Liver (tissue), 9 donors: ENCODE data around the gene E2F2. TPM values are rescaled to one million over a fixed set of nuclear protein-coding genes. Genes with fewer than 3 reads are reported as not detected.

Experiments
- DNase-seq: peaks from one replicate; pipeline ENCODE4 v3.0.0-alpha.2; 2017; ENCODE audit warnings: low spot score
- H3K27ac ChIP-seq, 2 donors: one replicate each; pipeline ENCODE4 v1.7.0; 2013; ENCODE audit warnings: inconsistent platforms in 2 of 2, low read length in 2 of 2, control low read depth in 1 of 2, low read depth in 1 of 2, mild to moderate bottlenecking in 1 of 2
- H3K27me3 ChIP-seq, 4 donors: one replicate each; pipeline versions ENCODE4 v1.6.1 to v1.7.0; 2013; ENCODE audit warnings: low read length in 3 of 4, inconsistent platforms in 1 of 4, mild to moderate bottlenecking in 1 of 4, moderate library complexity in 1 of 4; ENCODE audit not compliant: control insufficient read depth in 4 of 4, insufficient read depth in 4 of 4
- H3K36me3 ChIP-seq, 4 donors: one replicate each; pipeline versions ENCODE4 v1.6.1 to v1.7.0; 2013; ENCODE audit warnings: low read length in 3 of 4, mild to moderate bottlenecking in 3 of 4, low read depth in 1 of 4, moderate library complexity in 1 of 4; ENCODE audit not compliant: control insufficient read depth in 4 of 4, insufficient read depth in 3 of 4
- H3K4me1 ChIP-seq, 4 donors: one replicate each; pipeline versions ENCODE4 v1.6.1 to v1.7.0; 2013; ENCODE audit warnings: low read length in 3 of 4, mild to moderate bottlenecking in 3 of 4, moderate library complexity in 1 of 4; ENCODE audit not compliant: control insufficient read depth in 4 of 4, insufficient read depth in 4 of 4
- H3K4me3 ChIP-seq, 3 donors: one replicate each; pipeline versions ENCODE4 v1.6.1 to v1.7.0; 2013; ENCODE audit warnings: low read length in 3 of 3, control low read depth in 1 of 3, low read depth in 1 of 3, mild to moderate bottlenecking in 1 of 3
- H3K9ac ChIP-seq, 2 donors: one replicate each; pipeline ENCODE4 v1.7.0; 2013; ENCODE audit warnings: low read length in 2 of 2, mild to moderate bottlenecking in 2 of 2, moderate library complexity in 2 of 2, control low read depth in 1 of 2, low read depth in 1 of 2
- H3K9me3 ChIP-seq, 4 donors: one replicate each; pipeline versions ENCODE4 v1.6.1 to v1.7.0; 2013; ENCODE audit warnings: low read length in 3 of 4; ENCODE audit not compliant: control insufficient read depth in 4 of 4
- FOXA1 ChIP-seq: IDR thresholded peaks from 2 replicates; pipeline ENCODE4 v1.6.1; 2016; ENCODE audit warnings: antibody characterized with exemption
- FOXA2 ChIP-seq: IDR thresholded peaks from 2 replicates; pipeline ENCODE4 v1.6.1; 2016; ENCODE audit warnings: antibody characterized with exemption
- GABPA ChIP-seq, 2 donors: IDR thresholded peaks in 1 of 2; conservative IDR thresholded peaks in 1 of 2; 2 replicates each; pipeline ENCODE4 v1.6.1; 2016; ENCODE audit warnings: antibody characterized with exemption in 2 of 2, mild to moderate bottlenecking in 1 of 2, moderate library complexity in 1 of 2
- HNF4A ChIP-seq, 2 donors: conservative IDR thresholded peaks; 2 replicates each; pipeline ENCODE4 v1.6.1; 2016; ENCODE audit warnings: antibody characterized with exemption in 2 of 2, mild to moderate bottlenecking in 2 of 2
- HNF4G ChIP-seq: IDR thresholded peaks from 2 replicates; pipeline ENCODE4 v1.6.1; 2016; ENCODE audit warnings: antibody characterized with exemption
- JUND ChIP-seq, 2 donors: IDR thresholded peaks; 2 replicates each; pipeline ENCODE4 v1.6.1; 2016; ENCODE audit warnings: antibody characterized with exemption in 2 of 2
- NR2F2 ChIP-seq: IDR thresholded peaks from 2 replicates; pipeline ENCODE4 v1.6.1; 2016; ENCODE audit warnings: antibody characterized with exemption
- RAD21 ChIP-seq, 2 donors: IDR thresholded peaks; 2 replicates each; pipeline ENCODE4 v1.6.1; 2016; ENCODE audit warnings: antibody characterized with exemption in 2 of 2, mild to moderate bottlenecking in 2 of 2
- RXRA ChIP-seq, 2 donors: IDR thresholded peaks; 2 replicates each; pipeline ENCODE4 v1.6.1; 2017 to 2018; ENCODE audit warnings: antibody characterized with exemption in 2 of 2, mild to moderate bottlenecking in 1 of 2
- SP1 ChIP-seq: IDR thresholded peaks from 2 replicates; pipeline ENCODE4 v1.6.1; 2018; ENCODE audit warnings: antibody characterized with exemption, mild to moderate bottlenecking
- TAF1 ChIP-seq: conservative IDR thresholded peaks from 2 replicates; pipeline ENCODE4 v1.6.1; 2016; ENCODE audit warnings: antibody characterized with exemption, mild to moderate bottlenecking
- YY1 ChIP-seq: IDR thresholded peaks from 2 replicates; pipeline ENCODE4 v1.6.1; 2016; ENCODE audit warnings: antibody characterized with exemption, mild to moderate bottlenecking
- WGBS: extraction: QIAGEN DNeasy Blood & Tissue Kit; methylation state at CpG from one replicate; pipeline ENCODE4 v1.1.7; 2013; 5-methylcytosine and 5-hydroxymethylcytosine counted together
- polyA plus RNA-seq, 2 donors: library from polyadenylated mRNA; stranded (reverse) in 1 of 2; unstranded in 1 of 2; fragments of 200-250 nt in 1 of 2; fragments of >200 nt in 1 of 2; fragmentation: Nextera tagmentation in 1 of 2; extraction: Ambion mirVana in 1 of 2; gene quantifications; one replicate each; pipeline versions ENCODE4 v1.2.1 to v1.2.3, GENCODE V29; 2013 to 2015
- total RNA-seq, 2 donors: library from RNA; depleted of rRNA; stranded (reverse); fragments of >200 nt; gene quantifications; one replicate each; pipeline ENCODE4 v1.2.3, GENCODE V29; 2014
- TF ChIP-seq, protein P1 (sequence below): IDR thresholded peaks from 2 replicates; pipeline ENCODE4 v1.6.1; 2016; ENCODE audit warnings: antibody characterized with exemption, mild to moderate bottlenecking
- TF ChIP-seq, protein P2 (sequence below): IDR thresholded peaks from 2 replicates; pipeline ENCODE4 v1.6.1; 2016; ENCODE audit warnings: antibody characterized with exemption
- TF ChIP-seq, protein P3 (sequence below): IDR thresholded peaks from 2 replicates; pipeline ENCODE4 v1.6.1; 2016; ENCODE audit warnings: antibody characterized with exemption
- TF ChIP-seq, protein P4 (sequence below): fragments of 150-350 bp; IDR thresholded peaks from 2 replicates; pipeline ENCODE4 v1.5.1; 2017; ENCODE audit warnings: improper control_type of control experiment, low read depth, low read length; ENCODE audit not compliant: missing input control
- donor health status: healthy.
- donor health status: healthy.
- donor health status: healthy.
- donor health status: healthy.
- donor health status: healthy.

The E2F2 gene
- total and polyA plus RNA-seq, 4 donors, result 0.08 to 79.9 (median 0.44) TPM

DNA sequence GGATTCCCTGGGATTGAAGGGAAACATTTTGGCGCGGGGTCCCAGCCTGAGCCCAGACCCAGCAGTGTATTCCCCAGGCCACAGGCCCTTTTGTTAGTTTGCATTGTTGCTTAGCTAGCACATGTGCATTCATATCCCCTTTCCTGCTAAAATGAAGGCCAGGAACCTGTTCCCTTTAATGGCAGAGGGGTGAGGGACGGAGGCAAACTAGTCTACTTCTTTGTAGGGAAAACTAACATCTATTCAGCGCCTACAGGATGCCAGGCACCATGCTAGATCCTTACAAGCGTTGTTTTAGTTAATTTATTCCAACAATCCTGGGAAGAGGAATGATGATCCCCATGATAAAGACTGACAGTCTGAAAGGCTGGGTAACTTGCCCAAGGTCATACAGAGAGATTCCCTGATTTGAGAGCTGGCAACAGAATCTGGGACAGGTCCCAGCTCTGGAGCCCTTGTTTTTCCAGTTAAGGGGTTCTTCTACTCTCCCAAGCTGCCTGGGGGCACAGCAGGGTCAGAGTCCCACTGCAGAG, 595 bp upstream of the E2F2 start:
- Histone ChIP-seq H3K27ac (no peak overlapping the region), H3K4me3 (peak overlapping the region in 1 of 3 donors; percentile 27), H3K4me1 (peaks cover 12 to 18% (median 14%) of the 10 kb centered on the region in 4 donors), H3K27me3 (no peaks in the 10 kb centered on the region), H3K9ac (no peak overlapping the region), H3K36me3 (no peaks in the 10 kb centered on the region), H3K9me3 (no peaks in the 10 kb centered on the region)
- TF ChIP-seq, protein P1, sequence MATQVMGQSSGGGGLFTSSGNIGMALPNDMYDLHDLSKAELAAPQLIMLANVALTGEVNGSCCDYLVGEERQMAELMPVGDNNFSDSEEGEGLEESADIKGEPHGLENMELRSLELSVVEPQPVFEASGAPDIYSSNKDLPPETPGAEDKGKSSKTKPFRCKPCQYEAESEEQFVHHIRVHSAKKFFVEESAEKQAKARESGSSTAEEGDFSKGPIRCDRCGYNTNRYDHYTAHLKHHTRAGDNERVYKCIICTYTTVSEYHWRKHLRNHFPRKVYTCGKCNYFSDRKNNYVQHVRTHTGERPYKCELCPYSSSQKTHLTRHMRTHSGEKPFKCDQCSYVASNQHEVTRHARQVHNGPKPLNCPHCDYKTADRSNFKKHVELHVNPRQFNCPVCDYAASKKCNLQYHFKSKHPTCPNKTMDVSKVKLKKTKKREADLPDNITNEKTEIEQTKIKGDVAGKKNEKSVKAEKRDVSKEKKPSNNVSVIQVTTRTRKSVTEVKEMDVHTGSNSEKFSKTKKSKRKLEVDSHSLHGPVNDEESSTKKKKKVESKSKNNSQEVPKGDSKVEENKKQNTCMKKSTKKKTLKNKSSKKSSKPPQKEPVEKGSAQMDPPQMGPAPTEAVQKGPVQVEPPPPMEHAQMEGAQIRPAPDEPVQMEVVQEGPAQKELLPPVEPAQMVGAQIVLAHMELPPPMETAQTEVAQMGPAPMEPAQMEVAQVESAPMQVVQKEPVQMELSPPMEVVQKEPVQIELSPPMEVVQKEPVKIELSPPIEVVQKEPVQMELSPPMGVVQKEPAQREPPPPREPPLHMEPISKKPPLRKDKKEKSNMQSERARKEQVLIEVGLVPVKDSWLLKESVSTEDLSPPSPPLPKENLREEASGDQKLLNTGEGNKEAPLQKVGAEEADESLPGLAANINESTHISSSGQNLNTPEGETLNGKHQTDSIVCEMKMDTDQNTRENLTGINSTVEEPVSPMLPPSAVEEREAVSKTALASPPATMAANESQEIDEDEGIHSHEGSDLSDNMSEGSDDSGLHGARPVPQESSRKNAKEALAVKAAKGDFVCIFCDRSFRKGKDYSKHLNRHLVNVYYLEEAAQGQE, result no peak
- TF ChIP-seq FOXA1 (no peak), RAD21 (IDR thresholded peaks at IDR 0.05) (no peak), JUND (IDR thresholded peaks at IDR 0.05) (no peak), HNF4A (conservative IDR thresholded peaks at IDR 0.05) (no peak), TAF1 (no peak), GABPA (IDR thresholded peaks at IDR 0.05 in 1 of 2, conservative IDR thresholded peaks at IDR 0.05 in 1 of 2) (no peak), NR2F2 (no peak), HNF4G (no peak), SP1 (no peak), RXRA (IDR thresholded peaks at IDR 0.05) (no peak), FOXA2 (no peak), YY1 (no peak)
- TF ChIP-seq, protein P2, sequence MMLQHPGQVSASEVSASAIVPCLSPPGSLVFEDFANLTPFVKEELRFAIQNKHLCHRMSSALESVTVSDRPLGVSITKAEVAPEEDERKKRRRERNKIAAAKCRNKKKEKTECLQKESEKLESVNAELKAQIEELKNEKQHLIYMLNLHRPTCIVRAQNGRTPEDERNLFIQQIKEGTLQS, result no peak
- TF ChIP-seq, protein P3, sequence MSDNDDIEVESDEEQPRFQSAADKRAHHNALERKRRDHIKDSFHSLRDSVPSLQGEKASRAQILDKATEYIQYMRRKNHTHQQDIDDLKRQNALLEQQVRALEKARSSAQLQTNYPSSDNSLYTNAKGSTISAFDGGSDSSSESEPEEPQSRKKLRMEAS, result no peak
- TF ChIP-seq, protein P4, sequence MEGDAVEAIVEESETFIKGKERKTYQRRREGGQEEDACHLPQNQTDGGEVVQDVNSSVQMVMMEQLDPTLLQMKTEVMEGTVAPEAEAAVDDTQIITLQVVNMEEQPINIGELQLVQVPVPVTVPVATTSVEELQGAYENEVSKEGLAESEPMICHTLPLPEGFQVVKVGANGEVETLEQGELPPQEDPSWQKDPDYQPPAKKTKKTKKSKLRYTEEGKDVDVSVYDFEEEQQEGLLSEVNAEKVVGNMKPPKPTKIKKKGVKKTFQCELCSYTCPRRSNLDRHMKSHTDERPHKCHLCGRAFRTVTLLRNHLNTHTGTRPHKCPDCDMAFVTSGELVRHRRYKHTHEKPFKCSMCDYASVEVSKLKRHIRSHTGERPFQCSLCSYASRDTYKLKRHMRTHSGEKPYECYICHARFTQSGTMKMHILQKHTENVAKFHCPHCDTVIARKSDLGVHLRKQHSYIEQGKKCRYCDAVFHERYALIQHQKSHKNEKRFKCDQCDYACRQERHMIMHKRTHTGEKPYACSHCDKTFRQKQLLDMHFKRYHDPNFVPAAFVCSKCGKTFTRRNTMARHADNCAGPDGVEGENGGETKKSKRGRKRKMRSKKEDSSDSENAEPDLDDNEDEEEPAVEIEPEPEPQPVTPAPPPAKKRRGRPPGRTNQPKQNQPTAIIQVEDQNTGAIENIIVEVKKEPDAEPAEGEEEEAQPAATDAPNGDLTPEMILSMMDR, result no peak
- no peak for DNase-seq
- 49% methylated on average over 5 of the region's 5 CpGs for WGBS

DNA sequence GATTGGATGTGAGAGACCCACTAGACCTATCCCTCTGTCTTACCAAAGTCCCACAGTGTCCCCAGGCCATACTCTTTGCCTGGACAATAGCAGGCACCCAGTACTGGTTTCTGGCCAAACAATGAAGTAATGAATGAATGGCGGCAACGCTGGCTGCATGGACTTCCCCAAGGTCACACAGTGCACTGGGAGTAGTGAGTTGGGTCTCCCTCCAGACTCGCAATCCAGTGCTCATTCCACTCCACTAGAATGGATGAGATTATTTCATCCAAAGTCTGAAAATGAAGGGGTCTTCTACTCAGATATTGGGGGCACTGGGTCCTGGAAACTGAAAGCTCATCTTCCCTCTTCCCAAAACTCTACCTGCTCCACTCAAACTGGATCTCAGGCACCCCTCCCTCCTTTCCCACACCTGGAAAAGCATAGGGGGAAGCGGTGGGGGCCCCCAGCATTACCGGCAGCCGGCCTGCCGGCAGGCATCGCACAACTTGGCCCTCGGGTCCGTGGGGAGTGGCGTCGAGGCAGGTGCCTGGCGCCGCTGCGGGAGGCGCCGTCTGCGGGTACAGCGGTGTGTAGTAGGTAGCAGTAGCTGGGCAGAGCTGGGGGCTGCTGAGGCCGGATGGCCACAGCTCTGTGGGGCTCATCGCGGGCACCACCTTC, 816 bp downstream of the E2F2 start:
- no peaks in the 10 kb centered on the region for H3K36me3 ChIP-seq
- H3K4me1 ChIP-seq, result peaks cover 12 to 18% (median 14%) of the 10 kb centered on the region in 4 donors
- H3K9ac ChIP-seq, result no peak overlapping the region
- peak overlapping the region in 1 of 3 donors; percentile 49 for H3K4me3 ChIP-seq
- TF ChIP-seq FOXA2 (no peak), HNF4G (no peak), TAF1 (no peak), JUND (IDR thresholded peaks at IDR 0.05) (no peak), RAD21 (IDR thresholded peaks at IDR 0.05) (no peak), SP1 (no peak), GABPA (IDR thresholded peaks at IDR 0.05 in 1 of 2, conservative IDR thresholded peaks at IDR 0.05 in 1 of 2) (no peak), FOXA1 (no peak)
- TF ChIP-seq, protein P2, result no peak
- TF ChIP-seq, protein P4, result no peak
- TF ChIP-seq, protein P3, result no peak
- TF ChIP-seq, protein P1, result no peak
- H3K9me3 ChIP-seq, result no peaks in the 10 kb centered on the region
- no peak overlapping the region for H3K27ac ChIP-seq
- 15% methylated on average over 22 of the region's 22 CpGs for WGBS
- H3K27me3 ChIP-seq, result no peaks in the 10 kb centered on the region
- no peak for DNase-seq
